ENCODE measurements around the gene RNF113B.

RNF113B gene

DNA sequence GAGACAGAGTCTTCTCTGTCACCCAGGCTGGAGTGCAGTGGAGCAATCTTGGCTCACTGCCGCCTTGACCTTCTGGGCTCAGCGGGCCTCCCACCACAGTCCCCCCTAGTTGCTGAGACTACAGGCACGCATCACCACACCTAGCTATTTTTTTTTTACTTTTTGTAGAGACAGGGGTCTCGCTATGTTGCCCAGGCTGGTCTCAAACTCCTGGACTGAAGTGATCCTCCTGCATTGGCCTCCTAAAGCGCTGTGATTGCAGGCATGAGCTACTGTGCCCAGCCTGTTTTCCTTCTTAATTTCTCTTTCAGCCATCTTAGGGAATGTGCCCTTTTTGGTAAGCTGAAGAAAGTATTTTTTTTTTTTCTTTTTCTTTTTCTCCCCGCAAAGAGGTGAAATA lies 42.6 kb upstream of the RNF113B start:
- no peaks in the 10 kb centered on the region for H3K4me1 ChIP-seq (ENCODE audit: control insufficient read depth, low read length)
- no peaks in the 10 kb centered on the region for H4K20me1 ChIP-seq (ENCODE audit: control insufficient read depth, insufficient read depth, low read depth, low read length)
- no peak overlapping the region for H3K4me2 ChIP-seq (ENCODE audit: low read length)
- H3K36me3 ChIP-seq (ENCODE audit: control insufficient read depth, low read length): no peaks in the 10 kb centered on the region
- no peaks in the 10 kb centered on the region for H3F3A ChIP-seq (ENCODE audit: control insufficient read depth, insufficient read depth)
- H3K27ac ChIP-seq (ENCODE audit: low read depth, low read length): no peak overlapping the region
- no peaks in the 10 kb centered on the region for H3K79me2 ChIP-seq (ENCODE audit: control insufficient read depth, low read length)
- no peaks in the 10 kb centered on the region for H3K9me3 ChIP-seq (ENCODE audit: control insufficient read depth, insufficient read depth, low read length)
- H3K27me3 ChIP-seq (ENCODE audit: control insufficient read depth, low read length): no peaks in the 10 kb centered on the region
- TF ChIP-seq CTCF (IDR thresholded peaks at IDR 0.05; ENCODE audit: low read depth, low read length, poor library complexity, severe bottlenecking) (no peak), EZH2phosphoT487 (IDR thresholded peaks at IDR 0.05; ENCODE audit: borderline replicate concordance, low read length) (no peak)
- no peaks in the 10 kb centered on the region for H3K9me2 ChIP-seq (replicated peaks; ENCODE audit: control insufficient read depth, low read length)
- H3K4me3 ChIP-seq (ENCODE audit: low read length): no peak overlapping the region

GRCh38 chr13:98217597-98217996 lies 40.5 kb upstream of the RNF113B start:
- no peaks in the 10 kb centered on the region for H3K79me2 ChIP-seq (ENCODE audit: control insufficient read depth, low read length)
- H3K9me3 ChIP-seq (ENCODE audit: control insufficient read depth, insufficient read depth, low read length): no peaks in the 10 kb centered on the region
- TF ChIP-seq CTCF (IDR thresholded peaks at IDR 0.05; ENCODE audit: low read depth, low read length, poor library complexity, severe bottlenecking): no peak
- TF ChIP-seq EZH2phosphoT487 (IDR thresholded peaks at IDR 0.05; ENCODE audit: borderline replicate concordance, low read length): no peak
- H3K4me3 ChIP-seq (ENCODE audit: low read length): no peak overlapping the region
- H3K9me2 ChIP-seq (replicated peaks; ENCODE audit: control insufficient read depth, low read length): no peaks in the 10 kb centered on the region
- no peak overlapping the region for H3K27ac ChIP-seq (ENCODE audit: low read depth, low read length)
- H3F3A ChIP-seq (ENCODE audit: control insufficient read depth, insufficient read depth): no peaks in the 10 kb centered on the region
- H3K27me3 ChIP-seq (ENCODE audit: control insufficient read depth, low read length): no peaks in the 10 kb centered on the region
- no peaks in the 10 kb centered on the region for H4K20me1 ChIP-seq (ENCODE audit: control insufficient read depth, insufficient read depth, low read depth, low read length)
- H3K4me2 ChIP-seq (ENCODE audit: low read length): no peak overlapping the region
- H3K36me3 ChIP-seq (ENCODE audit: control insufficient read depth, low read length): no peaks in the 10 kb centered on the region
- no peaks in the 10 kb centered on the region for H3K4me1 ChIP-seq (ENCODE audit: control insufficient read depth, low read length)

DNA sequence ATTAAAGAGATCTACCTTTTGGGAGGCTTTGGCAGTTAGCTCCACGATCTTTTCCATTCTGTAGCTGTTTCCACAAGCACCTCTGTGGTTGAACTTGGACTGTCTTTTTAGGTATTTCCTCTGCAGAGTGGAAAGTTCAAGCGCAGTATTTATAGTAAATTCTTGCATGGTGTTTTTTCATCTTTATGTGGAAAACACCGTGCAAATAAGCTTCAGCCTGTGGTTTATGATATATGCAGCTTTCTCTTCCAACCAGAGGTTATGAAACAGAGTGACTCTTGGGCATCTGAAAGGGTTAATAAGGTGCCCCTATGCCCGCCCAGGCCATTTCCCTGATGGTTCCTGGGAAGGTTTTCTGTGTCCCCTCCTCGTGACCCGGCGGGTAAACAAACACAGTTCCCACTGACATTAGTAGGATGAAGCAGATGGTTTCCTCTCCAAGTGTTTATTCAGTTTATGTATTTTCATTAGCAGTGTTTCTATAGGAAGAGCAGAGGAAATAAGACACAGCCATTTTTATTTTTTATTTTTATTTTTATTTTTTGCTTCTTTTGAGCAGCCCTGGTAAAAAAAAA lies 39.7 kb upstream of the RNF113B start:
- Histone ChIP-seq H4K20me1 (ENCODE audit: control insufficient read depth, insufficient read depth, low read depth, low read length) (no peaks in the 10 kb centered on the region), H3K4me3 (ENCODE audit: low read length) (no peak overlapping the region), H3K27ac (ENCODE audit: low read depth, low read length) (no peak overlapping the region), H3K9me3 (ENCODE audit: control insufficient read depth, insufficient read depth, low read length) (no peaks in the 10 kb centered on the region), H3K4me2 (ENCODE audit: low read length) (no peak overlapping the region), H3F3A (ENCODE audit: control insufficient read depth, insufficient read depth) (no peaks in the 10 kb centered on the region), H3K36me3 (ENCODE audit: control insufficient read depth, low read length) (no peaks in the 10 kb centered on the region), H3K4me1 (ENCODE audit: control insufficient read depth, low read length) (no peaks in the 10 kb centered on the region), H3K79me2 (ENCODE audit: control insufficient read depth, low read length) (no peaks in the 10 kb centered on the region), H3K9me2 (replicated peaks; ENCODE audit: control insufficient read depth, low read length) (no peaks in the 10 kb centered on the region), H3K27me3 (ENCODE audit: control insufficient read depth, low read length) (no peaks in the 10 kb centered on the region)
- TF ChIP-seq CTCF (IDR thresholded peaks at IDR 0.05; ENCODE audit: low read depth, low read length, poor library complexity, severe bottlenecking) (no peak), EZH2phosphoT487 (IDR thresholded peaks at IDR 0.05; ENCODE audit: borderline replicate concordance, low read length) (no peak)

All from DOHH2 (cell line).